Measurements from ENCODE around the gene CLEC19A. TPM values are rescaled to one million over a fixed set of nuclear protein-coding genes. Genes with fewer than 3 reads are reported as not detected.

Gene CLEC19A
- total and polyA plus RNA-seq, 2 donors (not counting 3 experiments of a cell fraction or from before 2014, with no cell fraction given), result not detected

- dilution Hi-C loops (cut with MboI; ENCODE audit: extremely low pct_ligation_motif_present, low sequenced_read_pairs), result no loop called here
- no peaks in the 10 kb centered on the region for H4K20me1 ChIP-seq (replicated peaks; ENCODE audit: control insufficient read depth, extremely low read depth, insufficient read depth, low read length)
- H3K27ac ChIP-seq (ENCODE audit: insufficient read depth, low read depth, low read length), result no peak overlapping the region
- H2AFZ ChIP-seq (ENCODE audit: low read depth, low read length), result no peak overlapping the region
- no peaks in the 10 kb centered on the region for H3K9me1 ChIP-seq (replicated peaks; ENCODE audit: control insufficient read depth, extremely low read depth, insufficient read depth, low read length)
- H3K4me3 ChIP-seq (replicated peaks in 1 of 3; ENCODE audit: insufficient read depth in 1 of 3, low read depth in 1 of 3, low read length in 3 of 3), result no peak overlapping the region
- H3K9ac ChIP-seq (replicated peaks; ENCODE audit: extremely low read depth, insufficient read depth, low read length), result no peak overlapping the region
- H3K79me2 ChIP-seq (ENCODE audit: control insufficient read depth, insufficient read depth, low read length), result no peaks in the 10 kb centered on the region
- no peaks in the 10 kb centered on the region for H3K36me3 ChIP-seq (ENCODE audit: control insufficient read depth in 2 of 2, extremely low read depth in 1 of 2, insufficient read depth in 2 of 2, low read length in 2 of 2)
- no peaks in the 10 kb centered on the region for H3K9me3 ChIP-seq (replicated peaks; ENCODE audit: control insufficient read depth, insufficient read depth, low read length)
- BruUV-seq (replicated peaks), result no TSS peak
- no peaks in the 10 kb centered on the region for H3K4me1 ChIP-seq (ENCODE audit: control insufficient read depth, extremely low read depth, insufficient read depth, low read length)
- ChIA-PET CTCF (no interaction called here), POLR2A (no interaction called here)
- TF ChIP-seq POLR2AphosphoS5 (IDR thresholded peaks at IDR 0.05; ENCODE audit: insufficient read depth, low read depth, low read length) (no peak), POLR2A (IDR thresholded peaks at IDR 0.05; ENCODE audit: low read depth, low read length) (no peak), MAX (IDR thresholded peaks at IDR 0.05; ENCODE audit: insufficient read depth, insufficient read length) (no peak), MYC (IDR thresholded peaks at IDR 0.05; ENCODE audit: low read depth, low read length) (no peak), EZH2 (IDR thresholded peaks at IDR 0.05; ENCODE audit: borderline replicate concordance, low read depth, low read length, severe bottlenecking) (no peak)
- TF ChIP-seq, protein P1, sequence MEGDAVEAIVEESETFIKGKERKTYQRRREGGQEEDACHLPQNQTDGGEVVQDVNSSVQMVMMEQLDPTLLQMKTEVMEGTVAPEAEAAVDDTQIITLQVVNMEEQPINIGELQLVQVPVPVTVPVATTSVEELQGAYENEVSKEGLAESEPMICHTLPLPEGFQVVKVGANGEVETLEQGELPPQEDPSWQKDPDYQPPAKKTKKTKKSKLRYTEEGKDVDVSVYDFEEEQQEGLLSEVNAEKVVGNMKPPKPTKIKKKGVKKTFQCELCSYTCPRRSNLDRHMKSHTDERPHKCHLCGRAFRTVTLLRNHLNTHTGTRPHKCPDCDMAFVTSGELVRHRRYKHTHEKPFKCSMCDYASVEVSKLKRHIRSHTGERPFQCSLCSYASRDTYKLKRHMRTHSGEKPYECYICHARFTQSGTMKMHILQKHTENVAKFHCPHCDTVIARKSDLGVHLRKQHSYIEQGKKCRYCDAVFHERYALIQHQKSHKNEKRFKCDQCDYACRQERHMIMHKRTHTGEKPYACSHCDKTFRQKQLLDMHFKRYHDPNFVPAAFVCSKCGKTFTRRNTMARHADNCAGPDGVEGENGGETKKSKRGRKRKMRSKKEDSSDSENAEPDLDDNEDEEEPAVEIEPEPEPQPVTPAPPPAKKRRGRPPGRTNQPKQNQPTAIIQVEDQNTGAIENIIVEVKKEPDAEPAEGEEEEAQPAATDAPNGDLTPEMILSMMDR (IDR thresholded peaks at IDR 0.05; ENCODE audit: extremely low read depth in 1 of 2, insufficient read depth in 1 of 2, low read depth in 1 of 2, low read length in 2 of 2), result no peak
- DNase-seq (ENCODE audit: low read depth, low spot score) (no peak), FAIRE-seq (no peak)
- intact Hi-C loops (cut with micrococcal nuclease), result no loop called here
- no peaks in the 10 kb centered on the region for H3K27me3 ChIP-seq (ENCODE audit: control insufficient read depth in 2 of 2, insufficient read depth in 2 of 2, low read length in 2 of 2)
- H3K4me2 ChIP-seq (ENCODE audit: insufficient read depth, low read length), result no peak overlapping the region
Measured at GRCh38 chr16:19309178-19309577, 23.6 kb downstream of the CLEC19A start.

All from endothelial cell of umbilical vein (primary cell).